Germinal center (tissue), 1 donor: ENCODE data around the gene GSG1L.

Experiments used
- DNase-seq: peaks from one replicate; pipeline ENCODE4 v3.0.0; 2012; ENCODE audit warnings: mixed read lengths, low spot score

GSG1L gene

GRCh38 chr16:27849621-27850020 is 213.9 kb downstream of the GSG1L start:
- DNase-seq = no peak

- DNase-seq = no peak
These were observed 216.4 kb downstream of the GSG1L start for GRCh38 chr16:27847030-27847550.

- no peak for DNase-seq
These were observed 218.7 kb downstream of the GSG1L start for GRCh38 chr16:27844826-27845225.

GRCh38 chr16:27843800-27844199 is 219.7 kb downstream of the GSG1L start:
- DNase-seq = no peak

- no peak for DNase-seq
These were observed 221.6 kb downstream of the GSG1L start for GRCh38 chr16:27841911-27842310.

GRCh38 chr16:27841061-27841801 is 222.3 kb downstream of the GSG1L start:
- no peak for DNase-seq

GRCh38 chr16:27840311-27841060 is 223.0 kb downstream of the GSG1L start:
- DNase-seq = no peak

- DNase-seq = no peak
These were observed 224.1 kb downstream of the GSG1L start for GRCh38 chr16:27839419-27839818.

- DNase-seq = no peak
These were observed 224.9 kb downstream of the GSG1L start for GRCh38 chr16:27838536-27839175.

GRCh38 chr16:27829975-27830374 is 233.5 kb downstream of the GSG1L start:
- no peak for DNase-seq

GRCh38 chr16:27828671-27829070 is 234.8 kb downstream of the GSG1L start:
- DNase-seq = no peak

GRCh38 chr16:27827765-27828164 is 235.7 kb downstream of the GSG1L start:
- DNase-seq = no peak

- no peak for DNase-seq
These were observed 236.6 kb downstream of the GSG1L start for GRCh38 chr16:27826893-27827289.

- no peak for DNase-seq
These were observed 237.2 kb downstream of the GSG1L start for GRCh38 chr16:27826081-27826892.

- DNase-seq = no peak
These were observed 238.7 kb downstream of the GSG1L start for GRCh38 chr16:27824786-27825185.

GRCh38 chr16:27824006-27824405 is 239.5 kb downstream of the GSG1L start:
- no peak for DNase-seq

- DNase-seq = no peak
These were observed 240.1 kb downstream of the GSG1L start for GRCh38 chr16:27823421-27823820.

GRCh38 chr16:27822996-27823395 is 240.5 kb downstream of the GSG1L start:
- DNase-seq = no peak

- no peak for DNase-seq
These were observed 241.0 kb downstream of the GSG1L start for GRCh38 chr16:27822529-27822928.

- no peak for DNase-seq
These were observed 242.7 kb downstream of the GSG1L start for GRCh38 chr16:27820646-27821345.

GRCh38 chr16:27819881-27820610 is 243.5 kb downstream of the GSG1L start:
- DNase-seq = no peak
